ENCODE data around the gene OCA2. TPM values are rescaled to one million over a fixed set of nuclear protein-coding genes. Genes with fewer than 3 reads are reported as not detected.

OCA2 gene
- total RNA-seq, 1 donor from 2014 or later, result 0.79 TPM

DNA sequence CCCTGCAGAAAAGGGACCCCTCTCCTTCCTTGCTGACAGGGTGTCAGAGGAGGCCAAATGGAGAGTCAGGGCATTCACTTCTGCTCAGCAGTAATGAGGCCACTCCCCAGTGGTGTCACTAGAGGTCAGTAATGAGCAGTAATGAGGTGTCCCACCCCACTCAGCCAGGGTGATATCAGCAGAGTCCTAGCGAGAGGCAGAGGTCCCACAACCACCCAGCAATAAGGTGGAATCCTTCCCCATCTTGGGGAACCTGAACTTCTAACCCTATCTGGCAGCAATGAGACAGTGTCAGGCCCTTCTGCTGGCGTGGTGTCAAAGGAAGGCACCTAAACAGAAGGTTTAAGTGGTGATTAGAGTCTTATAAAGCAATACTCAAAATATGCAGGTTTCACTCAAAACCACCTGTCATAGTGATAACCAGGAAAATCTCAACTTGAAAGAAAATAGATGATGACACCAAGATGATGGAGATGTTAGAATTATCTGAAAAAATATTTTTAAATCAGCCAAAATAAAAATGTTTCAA, 12.9 kb downstream of the OCA2 start:
- no peak overlapping the region for H3K4me3 Mint-ChIP-seq (ENCODE audit: low read depth)
- H3K9me3 Mint-ChIP-seq (ENCODE audit: low read depth), result peaks cover 21% of the 10 kb centered on the region

GRCh38 chr15:28085489-28086174, 13.5 kb downstream of the OCA2 start:
- Mint-ChIP-seq H3K27ac (no peak overlapping the region), H3K36me3 (ENCODE audit: insufficient read depth) (no peaks in the 10 kb centered on the region), H3K4me1 (ENCODE audit: low read depth) (no peaks in the 10 kb centered on the region), H3K9me3 (ENCODE audit: low read depth) (peaks cover 19% of the 10 kb centered on the region), H3K27me3 (peaks cover 33% of the 10 kb centered on the region), H3K4me3 (ENCODE audit: low read depth) (no peak overlapping the region)
- DNase-seq (ENCODE audit: low spot score, unreplicated experiment), result no peak
- TF ChIP-seq CTCF (IDR thresholded peaks at IDR 0.05; ENCODE audit: unreplicated experiment), result no peak

More for the DNA sequence above, 12.9 kb downstream of the OCA2 start:
- Mint-ChIP-seq H3K27me3 (peaks cover 35% of the 10 kb centered on the region), H3K36me3 (ENCODE audit: insufficient read depth) (no peaks in the 10 kb centered on the region), H3K4me1 (ENCODE audit: low read depth) (no peaks in the 10 kb centered on the region), H3K27ac (no peak overlapping the region)
- DNase-seq (ENCODE audit: low spot score, unreplicated experiment), result peak; percentile 46
- TF ChIP-seq CTCF (IDR thresholded peaks at IDR 0.05; ENCODE audit: unreplicated experiment), result peak; percentile 75

GRCh38 chr15:28084547-28084946, 14.6 kb downstream of the OCA2 start:
- H3K27me3 Mint-ChIP-seq, result peaks cover 32% of the 10 kb centered on the region
- H3K9me3 Mint-ChIP-seq (ENCODE audit: low read depth), result peaks cover 10% of the 10 kb centered on the region
- H3K4me1 Mint-ChIP-seq (ENCODE audit: low read depth), result no peaks in the 10 kb centered on the region
- no peak for DNase-seq (ENCODE audit: low spot score, unreplicated experiment)
- TF ChIP-seq CTCF (IDR thresholded peaks at IDR 0.05; ENCODE audit: unreplicated experiment), result no peak
- H3K36me3 Mint-ChIP-seq (ENCODE audit: insufficient read depth), result no peaks in the 10 kb centered on the region
- H3K27ac Mint-ChIP-seq, result no peak overlapping the region
- H3K4me3 Mint-ChIP-seq (ENCODE audit: low read depth), result no peak overlapping the region

DNA sequence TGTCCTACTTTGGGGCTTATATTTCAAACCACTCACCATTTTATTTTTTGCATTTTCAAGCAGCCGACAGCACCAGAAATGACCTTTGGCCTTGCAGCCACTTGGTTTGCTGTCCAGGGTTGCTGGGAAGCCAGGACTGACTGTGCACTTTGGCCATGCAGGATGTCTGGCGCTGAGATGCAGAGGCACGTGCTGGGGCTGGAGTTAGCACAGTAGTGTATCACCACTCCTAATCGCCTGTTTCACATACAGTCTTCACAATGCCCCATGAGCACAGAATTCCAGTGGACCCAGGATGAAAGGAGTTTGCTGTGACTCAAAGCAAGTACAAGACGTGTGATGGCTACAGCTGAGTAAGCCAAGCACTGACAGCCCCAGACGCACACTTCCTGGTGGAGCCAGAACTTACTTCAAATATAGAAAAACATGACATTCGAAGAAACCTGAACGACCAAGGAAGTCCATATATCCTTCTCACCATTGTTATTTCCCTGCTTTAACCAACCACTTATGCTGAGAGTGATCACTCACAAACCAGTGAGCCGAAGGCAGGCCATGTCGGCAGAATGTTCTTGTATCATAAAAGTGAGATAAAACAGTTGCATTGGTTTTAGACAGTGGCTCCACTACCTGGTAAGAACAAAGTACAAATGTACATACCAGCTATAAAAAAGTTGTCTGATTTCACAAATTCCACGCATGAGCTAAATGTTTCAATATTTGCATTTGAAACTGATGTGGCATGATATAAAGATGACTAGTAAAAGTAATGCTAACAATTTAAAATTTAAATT, 16.0 kb downstream of the OCA2 start:
- Mint-ChIP-seq H3K4me1 (ENCODE audit: low read depth) (no peaks in the 10 kb centered on the region), H3K4me3 (ENCODE audit: low read depth) (no peak overlapping the region), H3K9me3 (ENCODE audit: low read depth) (peaks cover 1% of the 10 kb centered on the region), H3K36me3 (ENCODE audit: insufficient read depth) (no peaks in the 10 kb centered on the region), H3K27me3 (peaks cover 32% of the 10 kb centered on the region), H3K27ac (peak overlapping the region; percentile 33)
- DNase-seq (ENCODE audit: low spot score, unreplicated experiment), result no peak
- TF ChIP-seq CTCF (IDR thresholded peaks at IDR 0.05; ENCODE audit: unreplicated experiment), result no peak

- H3K27ac Mint-ChIP-seq, result no peak overlapping the region
- no peak overlapping the region for H3K4me3 Mint-ChIP-seq (ENCODE audit: low read depth)
- no peak for DNase-seq (ENCODE audit: low spot score, unreplicated experiment)
- TF ChIP-seq CTCF (IDR thresholded peaks at IDR 0.05; ENCODE audit: unreplicated experiment), result no peak
- no peaks in the 10 kb centered on the region for H3K9me3 Mint-ChIP-seq (ENCODE audit: low read depth)
- H3K27me3 Mint-ChIP-seq, result peaks cover 23% of the 10 kb centered on the region
- H3K4me1 Mint-ChIP-seq (ENCODE audit: low read depth), result no peaks in the 10 kb centered on the region
- H3K36me3 Mint-ChIP-seq (ENCODE audit: insufficient read depth), result no peaks in the 10 kb centered on the region
Measured at GRCh38 chr15:28081594-28081993, 17.5 kb downstream of the OCA2 start.
